BJ (cell line): ENCODE data around the gene IGSF21. TPM values are rescaled to one million over a fixed set of nuclear protein-coding genes. Genes with fewer than 3 reads are reported as not detected.

Experiments
- CTCF ChIA-PET: fragments of 350-600 bp; formaldehyde crosslinking; extraction: SDS; loops from one replicate; lab custom pipeline; 2021; ENCODE audit warnings: antibody characterized with exemption, inconsistent platforms; lab: Yijun Ruan, JAX
- POLR2A ChIA-PET: fragments of 300-600 bp; sonication (Branson Sonifier 250); formaldehyde crosslinking; extraction: SDS; loops from one replicate; lab custom pipeline; 2021; ENCODE audit warnings: antibody characterized with exemption; lab: Charles Lee
- DNase-seq: peaks from one replicate; pipeline ENCODE4 v3.0.0-alpha.2; 2011; ENCODE audit warnings: low read depth
- H3K27me3 ChIP-seq: 2 replicates; pipeline ENCODE4 v1.6.0; 2011; ENCODE audit warnings: low read length; ENCODE audit not compliant: control insufficient read depth, insufficient read depth
- H3K36me3 ChIP-seq: 2 replicates; pipeline ENCODE4 v1.5.1; 2011; ENCODE audit warnings: low read length; ENCODE audit not compliant: control insufficient read depth, insufficient read depth
- H3K4me3 ChIP-seq: 2 replicates; pipeline ENCODE4 v1.5.1; 2011; ENCODE audit warnings: low read depth, mild to moderate bottlenecking, control low read depth, low read length
- CTCF ChIP-seq: IDR thresholded peaks from 2 replicates; pipeline ENCODE4 v1.5.1; 2011; ENCODE audit warnings: low read depth, mild to moderate bottlenecking, control low read depth, inconsistent platforms, low read length, moderate library complexity; ENCODE audit not compliant: insufficient read depth
- polyA plus RNA-seq: library from polyadenylated mRNA; depleted of rRNA; stranded (reverse); fragments of >200 nt; gene quantifications from 2 replicates; pipeline ENCODE4 v1.2.3, GENCODE V29; 2011

IGSF21 gene
- polyA plus RNA-seq, 1 experiment, result not detected

GRCh38 chr1:18090636-18091035 lies 17.0 kb upstream of the IGSF21 start:
- Histone ChIP-seq H3K4me3 (no peak overlapping the region), H3K27me3 (no peaks in the 10 kb centered on the region), H3K36me3 (no peaks in the 10 kb centered on the region)
- no peak for DNase-seq
- POLR2A ChIA-PET, result no interaction called here
- TF ChIP-seq CTCF, result no peak
- CTCF ChIA-PET, result interaction anchor here (2.9 to 3.0 kb wide), 2 partner anchors 10 to 429 kb away, joined by 11 to 20 read pairs; no protein-coding TSS in a partner anchor

DNA sequence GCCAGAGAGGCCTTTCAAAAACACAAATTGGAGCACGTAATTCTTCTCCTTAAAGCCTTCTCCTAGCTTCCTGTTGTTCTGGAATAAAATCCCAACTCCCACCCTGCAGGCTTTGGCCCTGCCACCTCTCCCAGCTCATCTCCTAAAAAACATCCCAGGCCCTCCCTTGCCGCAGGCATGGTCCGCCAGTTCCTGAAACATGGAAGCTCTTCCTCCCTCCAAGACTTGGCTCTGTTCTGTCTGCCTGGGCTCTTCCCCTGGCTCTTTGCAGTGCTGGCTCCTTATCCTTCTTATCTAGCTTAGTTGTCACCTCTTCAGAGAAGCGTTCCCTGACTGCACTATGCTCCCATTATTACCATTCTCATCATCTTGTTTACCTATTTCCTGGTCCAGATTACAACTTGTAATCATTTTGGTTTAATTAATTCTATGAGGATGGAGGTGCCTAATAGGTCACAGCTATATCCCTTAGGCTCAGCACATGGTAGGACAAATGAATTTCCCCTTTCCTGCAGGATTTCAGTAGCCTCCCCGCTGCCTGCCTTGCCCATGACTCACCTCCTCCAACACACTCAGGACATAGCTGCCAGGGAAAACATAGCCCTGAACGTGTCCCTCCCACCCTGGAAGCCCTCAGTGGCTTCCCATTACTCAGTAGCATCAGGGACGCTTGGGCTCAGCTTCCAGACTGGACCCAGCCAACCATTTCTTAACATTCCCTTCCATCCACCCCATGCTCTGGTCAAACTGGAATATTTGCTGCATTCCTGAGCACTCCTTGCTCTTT lies 15.7 kb upstream of the IGSF21 start:
- ChIA-PET CTCF (interaction anchor here (1.2 to 3.0 kb wide), 3 partner anchors 8 to 430 kb away, joined by 5 to 20 read pairs (median 11); no protein-coding TSS in a partner anchor), POLR2A (no interaction called here)
- no peaks in the 10 kb centered on the region for H3K36me3 ChIP-seq
- no peak for TF ChIP-seq CTCF
- H3K4me3 ChIP-seq, result no peak overlapping the region
- no peaks in the 10 kb centered on the region for H3K27me3 ChIP-seq
- peak; percentile 24 for DNase-seq

DNA sequence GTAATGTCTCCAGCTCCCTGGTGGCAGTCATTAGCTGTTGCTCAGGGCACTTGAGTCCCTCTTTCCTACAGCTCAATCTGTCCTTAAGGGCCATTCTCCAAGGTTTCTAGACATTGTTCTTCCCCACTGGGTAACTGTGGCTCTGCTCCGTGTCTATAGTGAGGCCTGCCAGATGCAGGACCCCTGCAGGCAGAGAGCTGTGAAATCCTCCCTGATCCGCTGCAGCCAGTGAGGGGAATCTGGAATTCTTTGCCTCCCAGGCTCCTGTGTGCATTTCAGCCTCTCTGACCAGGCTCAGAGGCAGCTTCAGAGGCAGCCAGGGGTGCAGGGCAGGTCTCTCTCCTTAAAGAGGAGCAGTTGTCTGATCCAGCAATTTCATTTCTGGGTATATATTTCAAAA lies 14.4 kb upstream of the IGSF21 start:
- H3K27me3 ChIP-seq, result no peaks in the 10 kb centered on the region
- POLR2A ChIA-PET, result no interaction called here
- TF ChIP-seq CTCF, result no peak
- no peak for DNase-seq
- H3K4me3 ChIP-seq, result no peak overlapping the region
- no peaks in the 10 kb centered on the region for H3K36me3 ChIP-seq
- CTCF ChIA-PET, result no interaction called here

DNA sequence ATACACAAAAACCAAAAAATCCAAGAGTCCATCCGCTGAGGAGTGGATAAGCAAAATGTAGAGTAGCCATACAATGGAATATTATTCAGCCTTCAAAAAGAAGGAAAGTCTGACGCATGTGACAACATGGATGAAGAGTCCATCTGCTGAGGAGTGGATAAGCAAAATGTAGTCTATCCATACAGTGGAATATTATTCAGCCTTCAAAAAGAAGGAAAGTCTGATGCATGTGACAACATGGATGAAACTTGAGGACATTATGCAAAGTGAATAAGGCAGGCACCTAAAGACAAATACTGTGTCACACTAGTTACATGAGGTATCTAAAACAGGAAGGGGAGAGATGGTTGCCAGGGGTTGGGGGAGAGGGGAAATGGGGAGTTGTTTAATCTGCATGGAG lies 14.0 kb upstream of the IGSF21 start:
- TF ChIP-seq CTCF, result no peak
- ChIA-PET POLR2A (no interaction called here), CTCF (no interaction called here)
- no peaks in the 10 kb centered on the region for H3K36me3 ChIP-seq
- H3K27me3 ChIP-seq, result no peaks in the 10 kb centered on the region
- DNase-seq, result no peak
- no peak overlapping the region for H3K4me3 ChIP-seq

- DNase-seq, result no peak
- ChIA-PET POLR2A (no interaction called here), CTCF (no interaction called here)
- Histone ChIP-seq H3K4me3 (no peak overlapping the region), H3K27me3 (no peaks in the 10 kb centered on the region), H3K36me3 (no peaks in the 10 kb centered on the region)
- TF ChIP-seq CTCF, result no peak
Observed at GRCh38 chr1:18094096-18094495, 13.5 kb upstream of the IGSF21 start.
